GM12875 (cell line): Measurements from ENCODE around the gene MYZAP.

Experiments used
- H3K4me3 ChIP-seq: one replicate; pipeline ENCODE4 v1.5.1; 2011; ENCODE audit warnings: low read depth, low read length, control low read depth
- CTCF ChIP-seq: IDR thresholded peaks from 2 replicates; pipeline ENCODE4 v1.5.1; 2011; ENCODE audit warnings: low read depth, mild to moderate bottlenecking, control low read depth, inconsistent platforms, low read length, moderate library complexity, borderline replicate concordance; ENCODE audit not compliant: insufficient read depth

MYZAP gene

GRCh38 chr15:57680021-57680420 lies 88.3 kb downstream of the MYZAP start:
- no peak for TF ChIP-seq CTCF
- H3K4me3 ChIP-seq = no peak overlapping the region

DNA sequence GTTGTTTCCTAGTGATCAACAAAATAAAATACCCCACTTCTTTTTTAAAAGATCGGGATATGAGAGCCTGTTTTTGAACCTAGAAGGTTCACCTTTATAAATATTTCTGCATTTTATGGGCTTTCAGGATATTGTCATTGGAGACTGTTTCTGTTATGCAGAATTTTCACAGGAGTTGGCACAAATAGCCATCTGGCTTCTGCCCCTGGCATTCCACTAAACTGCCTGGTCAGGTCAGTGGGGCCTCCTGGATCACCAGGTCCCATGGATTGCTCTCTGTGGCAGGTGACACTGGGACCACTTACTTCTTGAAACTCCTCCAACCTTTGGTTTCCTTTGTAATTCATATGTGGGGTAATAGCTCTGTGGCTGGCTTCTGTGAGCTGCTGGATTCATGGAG lies 89.3 kb downstream of the MYZAP start:
- H3K4me3 ChIP-seq = no peak overlapping the region
- no peak for TF ChIP-seq CTCF

DNA sequence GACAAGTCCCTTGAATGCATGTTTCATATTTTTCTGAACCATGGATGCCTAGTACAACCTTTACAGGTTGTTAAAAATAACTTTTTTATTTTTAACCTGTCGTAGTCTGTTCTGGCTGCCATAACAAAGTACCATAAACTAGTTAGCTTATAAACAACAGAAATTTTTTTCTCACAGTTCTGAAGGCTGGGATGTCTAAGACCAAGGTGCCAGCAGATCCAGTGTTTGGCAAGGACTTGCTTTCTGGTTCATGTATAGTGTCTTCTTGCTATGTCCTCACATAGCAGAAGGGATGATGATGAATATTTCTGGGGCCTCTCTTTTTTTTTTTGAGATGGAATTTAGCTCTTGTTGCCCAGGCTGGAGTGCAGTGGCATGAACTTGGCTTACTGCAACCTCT lies 91.8 kb downstream of the MYZAP start:
- no peak for TF ChIP-seq CTCF
- no peak overlapping the region for H3K4me3 ChIP-seq

GRCh38 chr15:57684491-57685151 lies 92.9 kb downstream of the MYZAP start:
- H3K4me3 ChIP-seq = no peak overlapping the region
- TF ChIP-seq CTCF = no peak

DNA sequence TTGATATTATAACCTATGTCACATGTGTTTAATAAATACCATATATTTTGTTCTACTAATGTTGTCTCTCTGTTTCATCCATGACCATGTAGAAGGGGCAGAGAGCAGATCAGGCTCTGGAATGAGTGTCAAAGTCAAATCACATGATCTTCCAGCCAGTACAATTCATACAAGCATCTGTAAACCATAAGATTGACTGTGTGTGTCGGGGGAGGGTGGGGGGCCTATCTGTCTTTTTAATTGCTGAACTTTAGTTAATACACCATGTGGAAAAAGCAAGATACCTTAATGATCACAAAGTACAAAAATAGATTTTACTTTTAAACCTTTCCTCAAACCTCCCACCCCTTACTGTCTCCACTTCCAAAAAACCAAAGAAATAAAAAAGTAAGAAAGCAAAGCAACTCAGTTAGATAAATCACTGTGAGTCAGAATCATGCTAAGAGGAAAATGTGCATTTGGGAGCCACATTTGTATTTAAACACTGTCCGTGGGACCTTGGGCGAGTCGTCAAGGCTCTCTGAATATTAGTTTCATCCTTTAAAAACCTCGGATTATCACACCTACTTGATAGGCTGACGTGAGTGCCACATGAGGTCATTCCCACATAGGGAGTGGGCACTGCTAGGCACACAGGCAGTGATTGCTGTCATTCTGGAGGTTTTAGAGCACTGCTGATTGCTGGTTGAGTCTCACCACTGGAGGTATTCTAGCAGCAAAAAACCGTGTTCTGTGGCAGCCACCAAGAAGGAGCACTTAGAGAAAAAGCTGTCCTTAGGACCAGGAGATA lies 93.8 kb downstream of the MYZAP start:
- TF ChIP-seq CTCF = no peak

GRCh38 chr15:57686657-57687056 lies 95.0 kb downstream of the MYZAP start:
- no peak for TF ChIP-seq CTCF
- H3K4me3 ChIP-seq = no peak overlapping the region

More for the DNA sequence above, 93.8 kb downstream of the MYZAP start:
- H3K4me3 ChIP-seq = no peak overlapping the region
